Islet of Langerhans (tissue), 1 donor: ENCODE data around the gene PNKD.

Source experiments
- FAIRE-seq: peaks from one replicate; lab custom pipeline; 2011; peaks lifted over from hg19 to GRCh38; lab: Jason Lieb, UNC

The PNKD gene

GRCh38 chr2:218320704-218321336 lies 50.5 kb downstream of the PNKD start:
- no peak for FAIRE-seq

- no peak for FAIRE-seq
These were observed 52.6 kb downstream of the PNKD start for GRCh38 chr2:218322768-218323525.

GRCh38 chr2:218323526-218324472 lies 53.5 kb downstream of the PNKD start:
- no peak for FAIRE-seq

GRCh38 chr2:218325566-218326160 lies 55.3 kb downstream of the PNKD start:
- no peak for FAIRE-seq

- no peak for FAIRE-seq
These were observed 56.0 kb downstream of the PNKD start for GRCh38 chr2:218326315-218326714.

GRCh38 chr2:218327451-218328210 lies 57.3 kb downstream of the PNKD start:
- no peak for FAIRE-seq

- FAIRE-seq: no peak
These were observed 58.0 kb downstream of the PNKD start for GRCh38 chr2:218328294-218328693.

- no peak for FAIRE-seq
These were observed 58.9 kb downstream of the PNKD start for GRCh38 chr2:218329027-218329825.

GRCh38 chr2:218329826-218330593 lies 59.7 kb downstream of the PNKD start:
- no peak for FAIRE-seq

GRCh38 chr2:218331745-218332144 lies 61.4 kb downstream of the PNKD start:
- FAIRE-seq: no peak

- FAIRE-seq: no peak
These were observed 62.0 kb downstream of the PNKD start for GRCh38 chr2:218332288-218332687.

- no peak for FAIRE-seq
These were observed 62.8 kb downstream of the PNKD start for GRCh38 chr2:218332920-218333645.

- FAIRE-seq: no peak
These were observed 64.2 kb downstream of the PNKD start for GRCh38 chr2:218334531-218334930.

- no peak for FAIRE-seq
These were observed 70.3 kb downstream of the PNKD start for GRCh38 chr2:218340656-218341055.

GRCh38 chr2:218341381-218341780 lies 71.1 kb downstream of the PNKD start:
- no peak for FAIRE-seq

- no peak for FAIRE-seq
These were observed 72.5 kb downstream of the PNKD start for GRCh38 chr2:218342837-218343236.

- FAIRE-seq: no peak
These were observed 73.3 kb downstream of the PNKD start for GRCh38 chr2:218343591-218343990.

- no peak for FAIRE-seq
These were observed 73.9 kb downstream of the PNKD start for GRCh38 chr2:218344090-218344754.
